Astrocyte (in vitro differentiated cells and primary cell): ENCODE data around the gene AFMID. TPM values are rescaled to one million over a fixed set of nuclear protein-coding genes. Genes with fewer than 3 reads are reported as not detected.

ENCODE experiments used
- DNase-seq: peaks from one replicate; pipeline ENCODE4 v3.0.0-alpha.2; 2010; ENCODE audit warnings: low read depth
- FAIRE-seq: peaks from 2 replicates; lab custom pipeline; 2011; peaks lifted over from hg19 to GRCh38; lab: Jason Lieb, UNC
- H2AFZ ChIP-seq: 2 replicates; pipeline ENCODE4 v1.6.0; 2012; ENCODE audit warnings: low read depth, low read length, inconsistent platforms
- H3K27ac ChIP-seq: 2 replicates; pipeline ENCODE4 v1.5.1; 2011; ENCODE audit warnings: low read depth, low read length, inconsistent platforms
- H3K27me3 ChIP-seq: 2 replicates; pipeline ENCODE4 v1.6.0; 2011; ENCODE audit warnings: low read length, inconsistent platforms; ENCODE audit not compliant: insufficient read depth
- H3K36me3 ChIP-seq: 2 replicates; pipeline ENCODE4 v1.5.1; 2011; ENCODE audit warnings: low read length, inconsistent platforms; ENCODE audit not compliant: insufficient read depth
- H3K4me1 ChIP-seq: 2 replicates; pipeline ENCODE4 v1.5.1; 2011; ENCODE audit warnings: low read length, inconsistent platforms; ENCODE audit not compliant: insufficient read depth
- H3K4me2 ChIP-seq: 2 replicates; pipeline ENCODE4 v1.6.0; 2012; ENCODE audit warnings: low read length, inconsistent platforms
- H3K4me3 ChIP-seq: 2 replicates; pipeline ENCODE4 v1.5.1; 2011; ENCODE audit warnings: low read depth, mild to moderate bottlenecking, low read length, inconsistent platforms; ENCODE audit not compliant: insufficient read depth
- H3K79me2 ChIP-seq: 2 replicates; pipeline ENCODE4 v1.6.0; 2012; ENCODE audit warnings: mild to moderate bottlenecking, low read length, inconsistent platforms; ENCODE audit not compliant: insufficient read depth
- H3K9ac ChIP-seq: 2 replicates; pipeline ENCODE4 v1.6.0; 2012; ENCODE audit warnings: mild to moderate bottlenecking, low read length, inconsistent platforms
- H3K9me3 ChIP-seq: 2 replicates; pipeline ENCODE4 v1.5.1; 2012; ENCODE audit warnings: low read depth, mild to moderate bottlenecking, low read length, inconsistent platforms; ENCODE audit not compliant: insufficient read depth
- H4K20me1 ChIP-seq: 2 replicates; pipeline ENCODE4 v1.6.0; 2012; ENCODE audit warnings: low read length, inconsistent platforms; ENCODE audit not compliant: insufficient read depth
- H3K27ac Mint-ChIP-seq: one replicate; pipeline ENCODE4 v1.8.0; 2021; ENCODE audit warnings: mild to moderate bottlenecking, mixed read lengths; ENCODE audit not compliant: unreplicated experiment
- H3K27me3 Mint-ChIP-seq: one replicate; pipeline ENCODE4 v1.8.0; 2021; ENCODE audit warnings: low read depth, mixed read lengths; ENCODE audit not compliant: unreplicated experiment
- H3K36me3 Mint-ChIP-seq: one replicate; pipeline ENCODE4 v1.8.0; 2021; ENCODE audit warnings: low read depth, mixed read lengths; ENCODE audit not compliant: unreplicated experiment
- H3K4me1 Mint-ChIP-seq: one replicate; pipeline ENCODE4 v1.8.0; 2021; ENCODE audit warnings: low read depth, mixed read lengths; ENCODE audit not compliant: unreplicated experiment
- H3K4me3 Mint-ChIP-seq: one replicate; pipeline ENCODE4 v1.8.0; 2021; ENCODE audit warnings: mild to moderate bottlenecking, moderate library complexity, mixed read lengths; ENCODE audit not compliant: unreplicated experiment
- H3K9me3 Mint-ChIP-seq: one replicate; pipeline ENCODE4 v1.8.0; 2021; ENCODE audit warnings: mild to moderate bottlenecking, mixed read lengths; ENCODE audit not compliant: unreplicated experiment
- EZH2 ChIP-seq: IDR thresholded peaks from 2 replicates; pipeline ENCODE4 v1.6.1; 2012; ENCODE audit warnings: mild to moderate bottlenecking, low read length, inconsistent platforms; ENCODE audit not compliant: insufficient read depth
- total RNA-seq: library from RNA; stranded (reverse); gene quantifications from 2 replicates; pipeline ENCODE4 v1.2.1, GENCODE V29; 2021
- TF ChIP-seq, protein P1 (sequence below): IDR thresholded peaks from 2 replicates; pipeline ENCODE4 v1.5.1; 2011; ENCODE audit warnings: low read depth, mild to moderate bottlenecking, inconsistent platforms, low read length, moderate library complexity; ENCODE audit not compliant: insufficient read depth

The AFMID gene
- total RNA-seq, 1 donor from 2014 or later, result 53.7 TPM

DNA sequence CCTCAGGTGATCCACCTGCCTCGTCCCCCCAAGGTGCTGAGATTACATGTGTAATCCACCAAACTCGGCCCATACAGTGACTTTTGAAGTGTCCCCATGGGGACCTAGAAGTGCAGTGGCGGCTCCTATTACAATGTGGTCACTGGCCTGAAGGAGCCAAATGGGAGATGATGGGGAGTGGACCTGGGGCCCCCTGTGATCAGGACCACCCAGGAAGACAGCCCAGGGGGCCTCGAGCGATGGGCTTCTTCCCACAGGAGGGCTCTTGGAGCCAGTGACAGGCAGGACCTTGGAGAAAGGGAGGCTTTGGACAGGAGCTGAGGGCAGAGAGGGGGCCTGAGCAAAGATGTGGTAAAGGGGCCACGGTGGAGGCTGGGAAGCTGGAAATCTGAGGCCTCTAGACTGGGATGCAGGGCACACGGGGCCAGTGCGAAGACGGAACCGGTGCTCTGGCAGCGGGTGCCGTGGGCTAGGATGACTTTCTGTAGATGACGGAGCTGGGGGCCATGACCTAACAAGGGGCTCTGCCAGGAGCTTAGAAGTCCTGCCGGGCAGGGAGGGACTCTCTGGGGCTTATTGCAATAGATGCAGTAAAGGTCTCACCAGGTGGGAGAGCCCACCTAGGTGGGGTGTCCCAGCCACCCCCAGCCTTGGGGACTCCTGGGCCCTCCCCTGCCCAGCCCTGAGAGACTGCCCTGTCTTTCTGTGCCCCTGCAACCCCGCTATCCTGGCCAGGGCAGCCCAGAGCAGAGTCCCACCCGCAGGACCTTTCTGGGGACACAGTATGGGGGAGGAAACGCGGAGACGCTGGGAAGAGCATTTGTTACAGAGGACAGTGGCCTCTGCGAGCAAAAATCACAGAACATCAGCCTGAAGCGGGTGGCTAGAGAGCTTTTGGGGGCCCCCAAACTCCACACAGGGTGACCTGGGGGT is 43.7 kb upstream of the AFMID start:
- no peaks in the 10 kb centered on the region for H3K9me3 Mint-ChIP-seq
- TF ChIP-seq EZH2, result no peak
- TF ChIP-seq, protein P1, sequence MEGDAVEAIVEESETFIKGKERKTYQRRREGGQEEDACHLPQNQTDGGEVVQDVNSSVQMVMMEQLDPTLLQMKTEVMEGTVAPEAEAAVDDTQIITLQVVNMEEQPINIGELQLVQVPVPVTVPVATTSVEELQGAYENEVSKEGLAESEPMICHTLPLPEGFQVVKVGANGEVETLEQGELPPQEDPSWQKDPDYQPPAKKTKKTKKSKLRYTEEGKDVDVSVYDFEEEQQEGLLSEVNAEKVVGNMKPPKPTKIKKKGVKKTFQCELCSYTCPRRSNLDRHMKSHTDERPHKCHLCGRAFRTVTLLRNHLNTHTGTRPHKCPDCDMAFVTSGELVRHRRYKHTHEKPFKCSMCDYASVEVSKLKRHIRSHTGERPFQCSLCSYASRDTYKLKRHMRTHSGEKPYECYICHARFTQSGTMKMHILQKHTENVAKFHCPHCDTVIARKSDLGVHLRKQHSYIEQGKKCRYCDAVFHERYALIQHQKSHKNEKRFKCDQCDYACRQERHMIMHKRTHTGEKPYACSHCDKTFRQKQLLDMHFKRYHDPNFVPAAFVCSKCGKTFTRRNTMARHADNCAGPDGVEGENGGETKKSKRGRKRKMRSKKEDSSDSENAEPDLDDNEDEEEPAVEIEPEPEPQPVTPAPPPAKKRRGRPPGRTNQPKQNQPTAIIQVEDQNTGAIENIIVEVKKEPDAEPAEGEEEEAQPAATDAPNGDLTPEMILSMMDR, result no peak
- Histone ChIP-seq H2AFZ (no peak overlapping the region), H3K4me3 (no peak overlapping the region), H3K79me2 (no peaks in the 10 kb centered on the region), H3K27me3 (no peaks in the 10 kb centered on the region), H3K9me3 (no peaks in the 10 kb centered on the region), H4K20me1 (no peaks in the 10 kb centered on the region), H3K9ac (no peak overlapping the region), H3K4me1 (peaks cover 10% of the 10 kb centered on the region), H3K36me3 (no peaks in the 10 kb centered on the region), H3K27ac (no peak overlapping the region), H3K4me2 (no peak overlapping the region)
- no peaks in the 10 kb centered on the region for H3K36me3 Mint-ChIP-seq
- H3K4me1 Mint-ChIP-seq, result peaks cover 15% of the 10 kb centered on the region
- no peak for FAIRE-seq
- H3K27me3 Mint-ChIP-seq, result no peaks in the 10 kb centered on the region
- H3K27ac Mint-ChIP-seq, result no peak overlapping the region
- DNase-seq, result no peak
- no peak overlapping the region for H3K4me3 Mint-ChIP-seq

DNA sequence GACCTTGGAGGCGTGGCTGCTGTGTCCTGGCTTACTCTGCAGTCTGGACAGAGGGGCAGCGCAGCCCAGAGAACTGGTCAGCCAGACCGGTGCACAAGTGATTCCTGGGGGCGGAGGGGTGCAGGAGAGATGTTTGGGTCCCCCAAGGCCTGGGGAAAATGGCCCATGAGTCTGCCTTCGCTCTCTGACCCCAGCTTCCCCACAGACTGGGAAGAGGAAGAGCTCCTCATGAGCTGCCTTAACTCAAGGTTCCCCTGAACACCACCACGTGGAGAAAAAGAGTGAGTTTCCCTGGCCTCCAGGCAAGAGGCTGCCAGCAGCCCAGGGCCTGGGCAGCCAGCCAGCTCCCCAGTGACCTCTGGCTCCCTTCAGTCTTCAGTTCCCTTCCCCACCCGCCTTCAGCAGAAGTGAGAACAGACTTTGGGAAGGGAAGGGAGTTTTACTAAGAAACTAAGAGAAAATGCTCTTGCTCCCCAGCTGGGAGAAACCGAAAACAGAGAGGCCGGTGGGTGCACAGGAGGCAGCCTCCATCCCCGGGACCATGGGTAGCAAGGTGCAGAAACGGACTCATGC is 42.9 kb upstream of the AFMID start:
- Histone ChIP-seq H3K27ac (no peak overlapping the region), H3K36me3 (no peaks in the 10 kb centered on the region), H2AFZ (no peak overlapping the region), H3K79me2 (no peaks in the 10 kb centered on the region), H3K4me3 (no peak overlapping the region), H3K9me3 (no peaks in the 10 kb centered on the region), H4K20me1 (no peaks in the 10 kb centered on the region), H3K9ac (no peak overlapping the region), H3K27me3 (no peaks in the 10 kb centered on the region), H3K4me2 (no peak overlapping the region), H3K4me1 (peaks cover 10% of the 10 kb centered on the region)
- Mint-ChIP-seq H3K27me3 (peaks cover 3% of the 10 kb centered on the region), H3K4me3 (no peak overlapping the region), H3K27ac (peak overlapping the region; percentile 34), H3K36me3 (no peaks in the 10 kb centered on the region), H3K9me3 (no peaks in the 10 kb centered on the region), H3K4me1 (peaks cover 15% of the 10 kb centered on the region)
- no peak for TF ChIP-seq EZH2
- TF ChIP-seq, protein P1, result no peak
- FAIRE-seq (no peak), DNase-seq (peak; percentile 25)
